Measurements from ENCODE around the gene SH3PXD2B.

DNA sequence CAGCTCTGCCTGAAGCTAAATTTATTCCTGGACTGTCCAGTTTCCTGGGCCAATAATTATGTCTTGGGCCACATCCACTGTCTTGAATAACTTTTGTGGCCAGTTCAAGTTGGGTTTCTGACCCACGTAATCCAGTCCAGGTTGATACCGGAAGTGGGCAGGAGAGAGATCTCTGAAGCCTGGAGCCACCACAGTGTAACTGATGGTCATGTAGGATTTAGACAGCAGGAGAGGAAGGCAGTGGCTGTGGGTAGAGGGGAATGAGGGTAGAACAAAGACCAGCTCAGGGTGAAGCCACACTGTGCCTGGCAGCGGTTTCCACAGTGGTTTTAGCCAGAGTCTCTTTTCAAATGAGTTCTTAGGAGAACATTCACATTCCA, 30.2 kb downstream of the SH3PXD2B start:
- no peak for TF ChIP-seq POLR2A (IDR thresholded peaks at IDR 0.05; ENCODE audit: low read depth, low read length)
- no peak for TF ChIP-seq TAF1 (IDR thresholded peaks at IDR 0.05; ENCODE audit: low read depth, low read length)
- TF ChIP-seq POLR2AphosphoS5 (IDR thresholded peaks at IDR 0.05; ENCODE audit: low read depth, low read length): no peak
- TF ChIP-seq PAX5 (IDR thresholded peaks at IDR 0.05; ENCODE audit: insufficient read depth, low read length, severe bottlenecking): no peak
- TF ChIP-seq SPI1 (IDR thresholded peaks at IDR 0.05; ENCODE audit: low read depth, low read length): no peak
- no peak for TF ChIP-seq POU2F2 (IDR thresholded peaks at IDR 0.05; ENCODE audit: low read depth, low read length)

All from GM12891 (cell line).